GM23338 (cell line): Measurements from ENCODE around the gene KCND2. TPM values are rescaled to one million over a fixed set of nuclear protein-coding genes. Genes with fewer than 3 reads are reported as not detected.

Experiments used
- ATAC-seq: fragments of 200-7000 bp; cut with Tn5 transposase; 3 replicates; pipeline ENCODE4 v1.9.1; 2020
- DNase-seq: peaks from one replicate; pipeline ENCODE4 v3.0.0-alpha.2; 2015; ENCODE audit warnings: low spot score
- H2AFZ ChIP-seq: fragments of 200-600 bp; sonication (generic); 2 replicates; pipeline ENCODE4 v1.8.0; 2016; ENCODE audit warnings: antibody characterized with exemption, mild to moderate bottlenecking, moderate library complexity
- H3F3A ChIP-seq: fragments of 200-600 bp; sonication (generic); replicated peaks from 2 replicates; pipeline ENCODE4 v1.8.0; 2017; ENCODE audit warnings: antibody characterized with exemption, mixed run types, low read depth
- H3K27ac ChIP-seq: fragments of 200-600 bp; sonication (generic); 2 replicates; pipeline ENCODE4 v1.6.1; 2016; ENCODE audit warnings: low read depth
- H3K27me3 ChIP-seq: fragments of 200-600 bp; sonication (generic); 2 replicates; pipeline ENCODE4 v1.8.0; 2016; ENCODE audit warnings: mild to moderate bottlenecking, mixed run types, moderate library complexity; ENCODE audit not compliant: insufficient read depth
- H3K36me3 ChIP-seq: fragments of 200-600 bp; sonication (generic); 2 replicates; pipeline ENCODE4 v1.8.0; 2016; ENCODE audit warnings: mild to moderate bottlenecking; ENCODE audit not compliant: insufficient read depth
- H3K4me1 ChIP-seq: fragments of 200-600 bp; sonication (generic); 2 replicates; pipeline ENCODE4 v1.8.0; 2016; ENCODE audit warnings: mild to moderate bottlenecking, moderate library complexity; ENCODE audit not compliant: insufficient read depth
- H3K4me2 ChIP-seq: fragments of 200-600 bp; sonication (generic); 2 replicates; pipeline ENCODE4 v1.7.1; 2017; ENCODE audit warnings: mixed run types
- H3K4me3 ChIP-seq: fragments of 200-600 bp; sonication (generic); 2 replicates; pipeline ENCODE4 v1.6.1; 2016; ENCODE audit warnings: mixed run types
- H3K79me2 ChIP-seq: fragments of 200-600 bp; sonication (generic); replicated peaks from 2 replicates; pipeline ENCODE4 v1.8.0; 2017; ENCODE audit warnings: mild to moderate bottlenecking; ENCODE audit not compliant: insufficient read depth
- H3K9me2 ChIP-seq: fragments of 200-600 bp; sonication (generic); 2 replicates; pipeline ENCODE4 v1.8.0; 2017; ENCODE audit not compliant: insufficient read depth
- H4K20me1 ChIP-seq: fragments of 200-600 bp; sonication (generic); replicated peaks from 2 replicates; pipeline ENCODE4 v1.8.0; 2017; ENCODE audit warnings: mild to moderate bottlenecking; ENCODE audit not compliant: insufficient read depth
- H3K27ac Mint-ChIP-seq: 2 replicates; pipeline ENCODE4 v1.8.0; 2020; ENCODE audit warnings: inconsistent platforms, mild to moderate bottlenecking, moderate library complexity, mixed read lengths
- H3K27me3 Mint-ChIP-seq: 3 replicates; pipeline ENCODE4 v1.8.0; 2022; ENCODE audit warnings: low read depth, mild to moderate bottlenecking, moderate library complexity, mixed read lengths, inconsistent platforms; ENCODE audit not compliant: insufficient read depth, poor library complexity
- H3K36me3 Mint-ChIP-seq: 3 replicates; pipeline ENCODE4 v1.8.0; 2021; ENCODE audit warnings: low read depth, mild to moderate bottlenecking, inconsistent platforms, moderate library complexity, mixed read lengths
- H3K4me1 Mint-ChIP-seq: 3 replicates; pipeline ENCODE4 v1.8.0; 2020; ENCODE audit warnings: mild to moderate bottlenecking, inconsistent platforms, mixed read lengths
- H3K4me3 Mint-ChIP-seq: 3 replicates; pipeline ENCODE4 v1.8.0; 2021; ENCODE audit warnings: moderate library complexity, mild to moderate bottlenecking, inconsistent platforms, mixed read lengths
- H3K9me3 Mint-ChIP-seq: 3 replicates; pipeline ENCODE4 v1.8.0; 2020; ENCODE audit warnings: moderate library complexity, mild to moderate bottlenecking, inconsistent platforms, mixed read lengths
- CREB1 ChIP-seq: fragments of 250-450 bp; sonication (Bioruptor Pico); IDR thresholded peaks from 2 replicates; pipeline ENCODE4 v1.5.0; 2020; ENCODE audit warnings: low read depth, mild to moderate bottlenecking, moderate library complexity
- EZH2 ChIP-seq: fragments of 200-600 bp; sonication (generic); IDR thresholded peaks from one replicate; pipeline ENCODE4 v1.8.0; 2017; ENCODE audit warnings: antibody characterized with exemption, mild to moderate bottlenecking, low read depth; ENCODE audit not compliant: unreplicated experiment
- EZH2phosphoT487 ChIP-seq: fragments of 200-600 bp; sonication (generic); IDR thresholded peaks from one replicate; pipeline ENCODE4 v1.8.1; 2018; ENCODE audit warnings: antibody characterized with exemption; ENCODE audit not compliant: unreplicated experiment
- JUNB ChIP-seq: IDR thresholded peaks from one replicate; pipeline ENCODE4 v1.6.1; 2016; ENCODE audit warnings: antibody characterized with exemption; ENCODE audit not compliant: unreplicated experiment
- POLR2AphosphoS5 ChIP-seq: IDR thresholded peaks from 2 replicates; pipeline ENCODE4 v1.6.1; 2016; ENCODE audit warnings: antibody characterized with exemption, low read depth
- STAT1 ChIP-seq: IDR thresholded peaks from one replicate; pipeline ENCODE4 v1.6.1; 2016; ENCODE audit warnings: antibody characterized with exemption; ENCODE audit not compliant: unreplicated experiment
- ZNF331 ChIP-seq: fragments of 250-450 bp; sonication (Bioruptor Pico); IDR thresholded peaks from 2 replicates; pipeline ENCODE4 v1.5.0; 2020; ENCODE audit warnings: low read depth, mild to moderate bottlenecking, moderate library complexity
- polyA plus RNA-seq: library from polyadenylated mRNA; unstranded; fragments of >200 nt; fragmentation: Nextera tagmentation; extraction: Ambion mirVana; gene quantifications from 2 replicates; pipeline ENCODE4 v1.2.1, GENCODE V29; 2016
- total RNA-seq: library from RNA; depleted of rRNA; stranded (reverse); fragments of >200 nt; shearing (Covaris generic); gene quantifications from 2 replicates; pipeline ENCODE4 v1.2.3, GENCODE V29; 2014
- TF ChIP-seq, protein P1 (sequence below): IDR thresholded peaks from 2 replicates; pipeline ENCODE4 v1.6.1; 2016; ENCODE audit warnings: antibody characterized with exemption
- TF ChIP-seq, protein P2 (sequence below): IDR thresholded peaks from one replicate; pipeline ENCODE4 v1.6.1; 2018; ENCODE audit warnings: antibody characterized with exemption; ENCODE audit not compliant: unreplicated experiment
- TF ChIP-seq, protein P3 (sequence below): fragments of 250-450 bp; sonication (Bioruptor Pico); IDR thresholded peaks from 2 replicates; pipeline ENCODE4 v1.5.0; 2020; ENCODE audit warnings: mild to moderate bottlenecking, moderate library complexity

KCND2 gene
- total and polyA plus RNA-seq, 2 experiments from 2014 or later: 7.1 to 15.6 TPM

DNA sequence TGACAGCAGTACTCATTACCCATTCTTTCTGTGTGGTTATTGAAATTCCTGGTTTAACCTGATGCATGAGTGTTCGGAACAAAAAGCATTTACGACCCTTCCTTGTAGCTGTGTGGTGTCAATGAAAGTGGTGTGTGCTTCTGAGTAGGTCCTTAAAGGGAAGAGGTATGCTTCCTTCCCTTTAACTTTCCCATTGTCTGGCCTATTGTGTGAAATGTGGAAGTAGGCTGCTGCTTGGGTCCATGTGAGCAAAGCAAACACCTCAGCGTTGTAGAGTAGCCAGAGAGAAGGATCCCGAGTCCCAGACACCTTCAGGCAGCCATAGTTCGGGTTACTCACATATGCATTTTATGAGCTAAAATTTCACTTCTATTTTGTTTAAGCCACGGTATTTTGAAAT lies 510.3 kb downstream of the KCND2 start (continued):
- TF ChIP-seq EZH2 (no peak), STAT1 (no peak), POLR2AphosphoS5 (no peak), ZNF331 (CRISPR knock-in tag) (no peak), JUNB (no peak)
- TF ChIP-seq, protein P1, sequence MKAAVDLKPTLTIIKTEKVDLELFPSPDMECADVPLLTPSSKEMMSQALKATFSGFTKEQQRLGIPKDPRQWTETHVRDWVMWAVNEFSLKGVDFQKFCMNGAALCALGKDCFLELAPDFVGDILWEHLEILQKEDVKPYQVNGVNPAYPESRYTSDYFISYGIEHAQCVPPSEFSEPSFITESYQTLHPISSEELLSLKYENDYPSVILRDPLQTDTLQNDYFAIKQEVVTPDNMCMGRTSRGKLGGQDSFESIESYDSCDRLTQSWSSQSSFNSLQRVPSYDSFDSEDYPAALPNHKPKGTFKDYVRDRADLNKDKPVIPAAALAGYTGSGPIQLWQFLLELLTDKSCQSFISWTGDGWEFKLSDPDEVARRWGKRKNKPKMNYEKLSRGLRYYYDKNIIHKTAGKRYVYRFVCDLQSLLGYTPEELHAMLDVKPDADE: no peak
- TF ChIP-seq, protein P2, sequence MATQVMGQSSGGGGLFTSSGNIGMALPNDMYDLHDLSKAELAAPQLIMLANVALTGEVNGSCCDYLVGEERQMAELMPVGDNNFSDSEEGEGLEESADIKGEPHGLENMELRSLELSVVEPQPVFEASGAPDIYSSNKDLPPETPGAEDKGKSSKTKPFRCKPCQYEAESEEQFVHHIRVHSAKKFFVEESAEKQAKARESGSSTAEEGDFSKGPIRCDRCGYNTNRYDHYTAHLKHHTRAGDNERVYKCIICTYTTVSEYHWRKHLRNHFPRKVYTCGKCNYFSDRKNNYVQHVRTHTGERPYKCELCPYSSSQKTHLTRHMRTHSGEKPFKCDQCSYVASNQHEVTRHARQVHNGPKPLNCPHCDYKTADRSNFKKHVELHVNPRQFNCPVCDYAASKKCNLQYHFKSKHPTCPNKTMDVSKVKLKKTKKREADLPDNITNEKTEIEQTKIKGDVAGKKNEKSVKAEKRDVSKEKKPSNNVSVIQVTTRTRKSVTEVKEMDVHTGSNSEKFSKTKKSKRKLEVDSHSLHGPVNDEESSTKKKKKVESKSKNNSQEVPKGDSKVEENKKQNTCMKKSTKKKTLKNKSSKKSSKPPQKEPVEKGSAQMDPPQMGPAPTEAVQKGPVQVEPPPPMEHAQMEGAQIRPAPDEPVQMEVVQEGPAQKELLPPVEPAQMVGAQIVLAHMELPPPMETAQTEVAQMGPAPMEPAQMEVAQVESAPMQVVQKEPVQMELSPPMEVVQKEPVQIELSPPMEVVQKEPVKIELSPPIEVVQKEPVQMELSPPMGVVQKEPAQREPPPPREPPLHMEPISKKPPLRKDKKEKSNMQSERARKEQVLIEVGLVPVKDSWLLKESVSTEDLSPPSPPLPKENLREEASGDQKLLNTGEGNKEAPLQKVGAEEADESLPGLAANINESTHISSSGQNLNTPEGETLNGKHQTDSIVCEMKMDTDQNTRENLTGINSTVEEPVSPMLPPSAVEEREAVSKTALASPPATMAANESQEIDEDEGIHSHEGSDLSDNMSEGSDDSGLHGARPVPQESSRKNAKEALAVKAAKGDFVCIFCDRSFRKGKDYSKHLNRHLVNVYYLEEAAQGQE: no peak

DNA sequence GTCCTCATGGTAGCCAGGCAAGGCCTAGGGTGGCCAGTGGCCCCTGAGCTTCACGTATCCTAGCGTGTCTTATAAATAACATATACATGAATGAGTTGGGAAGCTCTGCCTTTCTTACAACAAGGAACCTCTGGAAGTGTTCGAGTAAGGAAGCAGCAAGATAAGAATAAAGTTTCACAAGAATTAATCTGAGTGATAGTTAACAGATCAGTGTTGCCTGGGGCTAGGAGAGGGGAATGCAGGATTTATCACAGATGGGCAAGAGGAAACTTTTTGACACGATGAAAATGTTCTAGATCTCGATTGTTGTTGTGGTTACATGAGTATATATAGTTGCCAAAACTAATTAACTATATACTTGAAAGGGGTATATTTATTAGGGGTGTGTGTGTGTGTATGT lies 510.7 kb downstream of the KCND2 start:
- peaks cover 18% of the 10 kb centered on the region for H3K4me1 Mint-ChIP-seq
- no peak overlapping the region for H3K4me3 Mint-ChIP-seq
- no peaks in the 10 kb centered on the region for H3K36me3 ChIP-seq
- TF ChIP-seq POLR2AphosphoS5 (no peak), CREB1 (CRISPR knock-in tag) (no peak), ZNF331 (CRISPR knock-in tag) (no peak), STAT1 (no peak), EZH2phosphoT487 (no peak), JUNB (no peak)
- TF ChIP-seq, protein P1: no peak
- TF ChIP-seq, protein P3, sequence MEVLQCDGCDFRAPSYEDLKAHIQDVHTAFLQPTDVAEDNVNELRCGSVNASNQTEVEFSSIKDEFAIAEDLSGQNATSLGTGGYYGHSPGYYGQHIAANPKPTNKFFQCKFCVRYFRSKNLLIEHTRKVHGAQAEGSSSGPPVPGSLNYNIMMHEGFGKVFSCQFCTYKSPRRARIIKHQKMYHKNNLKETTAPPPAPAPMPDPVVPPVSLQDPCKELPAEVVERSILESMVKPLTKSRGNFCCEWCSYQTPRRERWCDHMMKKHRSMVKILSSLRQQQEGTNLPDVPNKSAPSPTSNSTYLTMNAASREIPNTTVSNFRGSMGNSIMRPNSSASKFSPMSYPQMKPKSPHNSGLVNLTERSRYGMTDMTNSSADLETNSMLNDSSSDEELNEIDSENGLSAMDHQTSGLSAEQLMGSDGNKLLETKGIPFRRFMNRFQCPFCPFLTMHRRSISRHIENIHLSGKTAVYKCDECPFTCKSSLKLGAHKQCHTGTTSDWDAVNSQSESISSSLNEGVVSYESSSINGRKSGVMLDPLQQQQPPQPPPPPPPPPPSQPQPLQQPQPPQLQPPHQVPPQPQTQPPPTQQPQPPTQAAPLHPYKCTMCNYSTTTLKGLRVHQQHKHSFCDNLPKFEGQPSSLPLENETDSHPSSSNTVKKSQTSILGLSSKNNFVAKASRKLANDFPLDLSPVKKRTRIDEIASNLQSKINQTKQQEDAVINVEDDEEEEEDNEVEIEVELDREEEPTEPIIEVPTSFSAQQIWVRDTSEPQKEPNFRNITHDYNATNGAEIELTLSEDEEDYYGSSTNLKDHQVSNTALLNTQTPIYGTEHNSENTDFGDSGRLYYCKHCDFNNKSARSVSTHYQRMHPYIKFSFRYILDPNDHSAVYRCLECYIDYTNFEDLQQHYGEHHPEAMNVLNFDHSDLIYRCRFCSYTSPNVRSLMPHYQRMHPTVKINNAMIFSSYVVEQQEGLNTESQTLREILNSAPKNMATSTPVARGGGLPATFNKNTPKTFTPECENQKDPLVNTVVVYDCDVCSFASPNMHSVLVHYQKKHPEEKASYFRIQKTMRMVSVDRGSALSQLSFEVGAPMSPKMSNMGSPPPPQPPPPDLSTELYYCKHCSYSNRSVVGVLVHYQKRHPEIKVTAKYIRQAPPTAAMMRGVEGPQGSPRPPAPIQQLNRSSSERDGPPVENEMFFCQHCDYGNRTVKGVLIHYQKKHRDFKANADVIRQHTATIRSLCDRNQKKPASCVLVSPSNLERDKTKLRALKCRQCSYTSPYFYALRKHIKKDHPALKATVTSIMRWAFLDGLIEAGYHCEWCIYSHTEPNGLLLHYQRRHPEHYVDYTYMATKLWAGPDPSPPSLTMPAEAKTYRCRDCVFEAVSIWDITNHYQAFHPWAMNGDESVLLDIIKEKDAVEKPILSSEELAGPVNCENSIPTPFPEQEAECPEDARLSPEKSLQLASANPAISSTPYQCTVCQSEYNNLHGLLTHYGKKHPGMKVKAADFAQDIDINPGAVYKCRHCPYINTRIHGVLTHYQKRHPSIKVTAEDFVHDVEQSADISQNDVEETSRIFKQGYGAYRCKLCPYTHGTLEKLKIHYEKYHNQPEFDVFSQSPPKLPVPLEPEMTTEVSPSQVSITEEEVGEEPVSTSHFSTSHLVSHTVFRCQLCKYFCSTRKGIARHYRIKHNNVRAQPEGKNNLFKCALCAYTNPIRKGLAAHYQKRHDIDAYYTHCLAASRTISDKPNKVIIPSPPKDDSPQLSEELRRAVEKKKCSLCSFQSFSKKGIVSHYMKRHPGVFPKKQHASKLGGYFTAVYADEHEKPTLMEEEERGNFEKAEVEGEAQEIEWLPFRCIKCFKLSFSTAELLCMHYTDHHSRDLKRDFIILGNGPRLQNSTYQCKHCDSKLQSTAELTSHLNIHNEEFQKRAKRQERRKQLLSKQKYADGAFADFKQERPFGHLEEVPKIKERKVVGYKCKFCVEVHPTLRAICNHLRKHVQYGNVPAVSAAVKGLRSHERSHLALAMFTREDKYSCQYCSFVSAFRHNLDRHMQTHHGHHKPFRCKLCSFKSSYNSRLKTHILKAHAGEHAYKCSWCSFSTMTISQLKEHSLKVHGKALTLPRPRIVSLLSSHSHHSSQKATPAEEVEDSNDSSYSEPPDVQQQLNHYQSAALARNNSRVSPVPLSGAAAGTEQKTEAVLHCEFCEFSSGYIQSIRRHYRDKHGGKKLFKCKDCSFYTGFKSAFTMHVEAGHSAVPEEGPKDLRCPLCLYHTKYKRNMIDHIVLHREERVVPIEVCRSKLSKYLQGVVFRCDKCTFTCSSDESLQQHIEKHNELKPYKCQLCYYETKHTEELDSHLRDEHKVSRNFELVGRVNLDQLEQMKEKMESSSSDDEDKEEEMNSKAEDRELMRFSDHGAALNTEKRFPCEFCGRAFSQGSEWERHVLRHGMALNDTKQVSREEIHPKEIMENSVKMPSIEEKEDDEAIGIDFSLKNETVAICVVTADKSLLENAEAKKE (CRISPR knock-in tag): no peak

More for the DNA sequence above, 510.7 kb downstream of the KCND2 start:
- no peaks in the 10 kb centered on the region for H3K36me3 Mint-ChIP-seq
- Histone ChIP-seq H2AFZ (no peak overlapping the region), H3K4me3 (no peak overlapping the region), H3K27me3 (no peaks in the 10 kb centered on the region), H3F3A (no peaks in the 10 kb centered on the region), H4K20me1 (no peaks in the 10 kb centered on the region), H3K9me2 (peaks cover 8% of the 10 kb centered on the region), H3K79me2 (no peaks in the 10 kb centered on the region), H3K27ac (no peak overlapping the region), H3K4me1 (peaks cover 10% of the 10 kb centered on the region; the same call in 1 of the 2 replicates), H3K4me2 (no peak overlapping the region)
- ATAC-seq (no peak), DNase-seq (no peak)
- H3K9me3 Mint-ChIP-seq: no peaks in the 10 kb centered on the region
- H3K27ac Mint-ChIP-seq: no peak overlapping the region
- peaks cover 4% of the 10 kb centered on the region for H3K27me3 Mint-ChIP-seq
